Camera-type eye (tissue), 1 donor: Measurements from ENCODE around the gene INPP5F. TPM values are rescaled to one million over a fixed set of nuclear protein-coding genes. Genes with fewer than 3 reads are reported as not detected.

Source experiments
- total RNA-seq: library from RNA; depleted of rRNA; stranded (reverse); fragments of >200 nt; gene quantifications from one replicate; pipeline ENCODE4 v1.2.3, GENCODE V29; 2014

Gene INPP5F, protein sequence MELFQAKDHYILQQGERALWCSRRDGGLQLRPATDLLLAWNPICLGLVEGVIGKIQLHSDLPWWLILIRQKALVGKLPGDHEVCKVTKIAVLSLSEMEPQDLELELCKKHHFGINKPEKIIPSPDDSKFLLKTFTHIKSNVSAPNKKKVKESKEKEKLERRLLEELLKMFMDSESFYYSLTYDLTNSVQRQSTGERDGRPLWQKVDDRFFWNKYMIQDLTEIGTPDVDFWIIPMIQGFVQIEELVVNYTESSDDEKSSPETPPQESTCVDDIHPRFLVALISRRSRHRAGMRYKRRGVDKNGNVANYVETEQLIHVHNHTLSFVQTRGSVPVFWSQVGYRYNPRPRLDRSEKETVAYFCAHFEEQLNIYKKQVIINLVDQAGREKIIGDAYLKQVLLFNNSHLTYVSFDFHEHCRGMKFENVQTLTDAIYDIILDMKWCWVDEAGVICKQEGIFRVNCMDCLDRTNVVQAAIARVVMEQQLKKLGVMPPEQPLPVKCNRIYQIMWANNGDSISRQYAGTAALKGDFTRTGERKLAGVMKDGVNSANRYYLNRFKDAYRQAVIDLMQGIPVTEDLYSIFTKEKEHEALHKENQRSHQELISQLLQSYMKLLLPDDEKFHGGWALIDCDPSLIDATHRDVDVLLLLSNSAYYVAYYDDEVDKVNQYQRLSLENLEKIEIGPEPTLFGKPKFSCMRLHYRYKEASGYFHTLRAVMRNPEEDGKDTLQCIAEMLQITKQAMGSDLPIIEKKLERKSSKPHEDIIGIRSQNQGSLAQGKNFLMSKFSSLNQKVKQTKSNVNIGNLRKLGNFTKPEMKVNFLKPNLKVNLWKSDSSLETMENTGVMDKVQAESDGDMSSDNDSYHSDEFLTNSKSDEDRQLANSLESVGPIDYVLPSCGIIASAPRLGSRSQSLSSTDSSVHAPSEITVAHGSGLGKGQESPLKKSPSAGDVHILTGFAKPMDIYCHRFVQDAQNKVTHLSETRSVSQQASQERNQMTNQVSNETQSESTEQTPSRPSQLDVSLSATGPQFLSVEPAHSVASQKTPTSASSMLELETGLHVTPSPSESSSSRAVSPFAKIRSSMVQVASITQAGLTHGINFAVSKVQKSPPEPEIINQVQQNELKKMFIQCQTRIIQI
- 69.1 TPM for total RNA-seq

DNA sequence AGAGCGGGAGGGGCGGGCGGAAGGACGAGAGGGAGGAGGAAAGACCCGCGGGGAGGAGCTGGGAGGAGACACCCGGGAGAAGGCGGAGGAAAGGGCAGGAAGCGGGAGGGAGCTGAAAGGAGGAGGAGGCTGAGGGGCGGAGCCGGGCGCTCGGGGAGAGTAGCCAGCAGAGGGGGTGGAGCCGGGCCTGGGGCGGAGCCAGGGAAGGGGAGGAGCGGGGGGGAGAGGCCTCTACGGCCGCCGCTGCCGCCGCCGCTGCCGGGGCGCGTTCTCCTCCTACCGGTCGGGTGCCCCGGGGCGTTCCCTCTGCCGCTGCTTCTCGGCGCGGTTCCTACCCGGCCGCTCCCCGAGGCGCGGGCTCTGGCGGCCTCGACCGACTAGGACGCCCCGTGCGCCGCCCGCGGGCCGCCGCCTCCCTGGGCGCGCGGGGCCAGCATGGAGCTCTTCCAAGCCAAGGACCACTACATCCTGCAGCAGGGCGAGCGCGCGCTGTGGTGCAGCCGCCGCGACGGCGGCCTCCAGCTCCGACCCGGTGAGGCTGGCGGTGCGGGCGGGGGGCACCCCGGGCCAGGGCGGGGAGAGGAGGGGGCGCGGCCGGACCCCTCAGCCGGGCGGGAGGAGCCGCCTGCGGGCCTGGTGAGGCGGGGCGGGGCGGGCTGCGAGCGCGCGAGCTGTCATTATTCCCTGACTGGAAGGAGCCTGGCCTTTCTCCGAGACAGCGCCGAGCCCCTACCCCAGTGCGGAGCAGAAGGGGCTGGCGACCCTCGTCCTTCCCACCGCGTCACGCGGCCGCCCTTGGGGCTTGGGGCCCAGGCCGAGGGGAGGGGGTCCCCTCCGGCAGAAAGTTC, at the start of gene INPP5F:
Gene INPP5F, plus strand, starts transcription at position 223 of the 848 bp plus-strand sequence. Its CDS starts 213 bp downstream, at position 436.

DNA sequence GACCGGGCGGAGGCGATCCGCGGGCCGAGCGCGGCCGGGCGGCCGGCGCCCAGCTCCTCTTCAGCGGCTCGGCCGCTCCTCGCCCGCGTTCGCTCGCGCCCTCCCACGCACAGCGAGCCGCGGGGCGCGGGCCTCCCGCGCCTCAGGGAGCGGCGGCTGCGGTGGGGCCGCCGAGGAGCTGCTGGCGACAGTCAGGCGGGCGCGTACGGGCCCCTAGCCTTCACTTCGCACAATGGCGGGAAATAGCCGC, 146.7 kb downstream of the INPP5F start, which contains the start of gene MCMBP:
Gene MCMBP, minus strand, starts transcription at position 234 of the 250 bp plus-strand sequence. CDS start 259 bp downstream, outside the sequence.

Other genes starting within 250 kb of the INPP5F start
- gene RGS10, start 183.3 kb upstream of the INPP5F start, total RNA-seq = 18.7 TPM
- 189 TPM for gene TIAL1, start 129.1 kb upstream of the INPP5F start, total RNA-seq
- 11.4 TPM for gene BAG3, start 74.7 kb upstream of the INPP5F start, total RNA-seq
- 62.0 TPM for gene MCMBP, start 146.8 kb downstream of the INPP5F start, total RNA-seq
- gene SEC23IP, start 166.7 kb downstream of the INPP5F start, total RNA-seq = 27.5 TPM